H1 (cell line): ENCODE measurements around the gene MDM4. TPM values are rescaled to one million over a fixed set of nuclear protein-coding genes. Genes with fewer than 3 reads are reported as not detected.

ENCODE experiments used
- CTCF ChIA-PET: fragments of 300-600 bp; sonication (Branson Sonifier 250); formaldehyde crosslinking; loops from one replicate; lab custom pipeline; 2021; ENCODE audit not compliant: partially characterized antibody; lab: Charles Lee
- POLR2A ChIA-PET: fragments of 300-600 bp; sonication (Branson Sonifier 250); formaldehyde crosslinking; loops from one replicate; lab custom pipeline; 2021; ENCODE audit warnings: inconsistent platforms; ENCODE audit not compliant: partially characterized antibody; lab: Charles Lee
- DNase-seq, 2 experiments: peaks; one replicate each; pipeline versions ENCODE4 v3.0.0 to v3.0.0-alpha.2; 2010 to 2022; ENCODE audit warnings: low spot score in 2 of 2, low read depth in 1 of 2, mixed read lengths in 1 of 2
- FAIRE-seq: peaks from 2 replicates; lab custom pipeline; 2011; peaks lifted over from hg19 to GRCh38; lab: Jason Lieb, UNC
- H2AFZ ChIP-seq: 2 replicates; pipeline ENCODE4 v1.8.1; 2012; ENCODE audit warnings: low read length, inconsistent platforms
- H2AK5ac ChIP-seq: 2 replicates; pipeline ENCODE4 v1.6.1; 2013; ENCODE audit warnings: low read depth, low read length
- H2BK120ac ChIP-seq: replicated peaks from 2 replicates; pipeline ENCODE3; 2013; ENCODE audit warnings: low read depth, low read length, inconsistent platforms
- H2BK12ac ChIP-seq: 2 replicates; pipeline ENCODE4 v1.6.1; 2013; ENCODE audit warnings: low read depth, low read length
- H2BK15ac ChIP-seq: 2 replicates; pipeline ENCODE4 v1.6.1; 2013; ENCODE audit warnings: low read length
- H2BK20ac ChIP-seq: 2 replicates; pipeline ENCODE4 v1.6.1; 2013; ENCODE audit warnings: low read length
- H2BK5ac ChIP-seq: 2 replicates; pipeline ENCODE4 v1.6.1; 2013; ENCODE audit warnings: low read depth, low read length
- H3K14ac ChIP-seq: 2 replicates; pipeline ENCODE4 v1.6.1; 2013; ENCODE audit warnings: inconsistent platforms; ENCODE audit not compliant: insufficient read length
- H3K18ac ChIP-seq: 2 replicates; pipeline ENCODE4 v1.6.1; 2013; ENCODE audit warnings: low read length; ENCODE audit errors: extremely low read depth
- H3K23ac ChIP-seq: 2 replicates; pipeline ENCODE4 v1.6.1; 2013; ENCODE audit warnings: inconsistent platforms; ENCODE audit not compliant: insufficient read length
- H3K23me2 ChIP-seq: 2 replicates; pipeline ENCODE4 v1.6.1; 2013; ENCODE audit warnings: low read depth, low read length
- H3K27ac ChIP-seq: 2 replicates; pipeline ENCODE4 v1.6.1; 2011; ENCODE audit warnings: low read depth, low read length, inconsistent platforms
- H3K27me3 ChIP-seq, 4 experiments: replicated peaks in 1 of 4; 1 replicate in 1 of 4; 2 replicates in 3 of 4; pipeline versions ENCODE4 v1.6.1 to v1.8.1; 2011 to 2013; ENCODE audit warnings: low read length in 3 of 4, mild to moderate bottlenecking in 3 of 4, inconsistent platforms in 2 of 4, mixed read lengths in 2 of 4, moderate library complexity in 1 of 4; ENCODE audit not compliant: control insufficient read depth in 3 of 4, insufficient read depth in 3 of 4; ENCODE audit errors: extremely low read depth in 1 of 4
- H3K36me3 ChIP-seq, 4 experiments: 2 replicates each; pipeline versions ENCODE4 v1.6.1 to v1.8.1; 2011 to 2013; ENCODE audit warnings: mild to moderate bottlenecking in 4 of 4, low read length in 3 of 4, moderate library complexity in 2 of 4, control low read depth in 1 of 4, inconsistent platforms in 1 of 4; ENCODE audit not compliant: insufficient read depth in 4 of 4, control insufficient read depth in 2 of 4
- H3K4ac ChIP-seq: replicated peaks from 2 replicates; pipeline ENCODE3; 2013; ENCODE audit warnings: low read length, low read depth, mixed read lengths, inconsistent platforms; ENCODE audit not compliant: insufficient read length
- H3K4me1 ChIP-seq, 4 experiments: replicated peaks in 1 of 4; 1 replicate in 1 of 4; 2 replicates in 3 of 4; pipeline versions ENCODE4 v1.6.1 to v1.8.1; 2011 to 2013; ENCODE audit warnings: low read length in 3 of 4, inconsistent platforms in 2 of 4, mixed read lengths in 1 of 4; ENCODE audit not compliant: insufficient read depth in 4 of 4, control insufficient read depth in 3 of 4
- H3K4me2 ChIP-seq, 2 experiments: 2 replicates each; pipeline versions ENCODE4 v1.6.1 to v1.8.1; 2011 to 2013; ENCODE audit warnings: low read depth in 2 of 2, low read length in 2 of 2, control low read depth in 1 of 2, inconsistent platforms in 1 of 2, mild to moderate bottlenecking in 1 of 2; ENCODE audit not compliant: insufficient read depth in 1 of 2
- H3K4me3 ChIP-seq, 4 experiments: fragments of 200-600, 300-600 bp in 1 of 4; sonication (generic), shearing (Covaris generic), sonication (Bioruptor Twin) in 1 of 4; 2 replicates each; pipeline versions ENCODE4 v1.5.1 to v1.8.1; 2011 to 2016; ENCODE audit warnings: low read length in 4 of 4, low read depth in 3 of 4, control low read depth in 2 of 4, inconsistent platforms in 2 of 4, mild to moderate bottlenecking in 2 of 4, mixed read lengths in 1 of 4, moderate library complexity in 1 of 4; ENCODE audit not compliant: insufficient read depth in 2 of 4; ENCODE audit errors: extremely low read depth in 1 of 4
- H3K56ac ChIP-seq: replicated peaks from 2 replicates; pipeline ENCODE3; 2013; ENCODE audit warnings: low read depth, mild to moderate bottlenecking, mixed read lengths, low read length, inconsistent platforms; ENCODE audit not compliant: insufficient read length
- H3K79me1 ChIP-seq: 2 replicates; pipeline ENCODE4 v1.6.1; 2013; ENCODE audit warnings: low read depth, low read length, control low read depth
- H3K79me2 ChIP-seq, 2 experiments: 2 replicates each; pipeline versions ENCODE4 v1.6.1 to v1.8.1; 2012 to 2013; ENCODE audit warnings: low read length in 2 of 2, mild to moderate bottlenecking in 2 of 2, inconsistent platforms in 1 of 2; ENCODE audit not compliant: insufficient read depth in 2 of 2, control insufficient read depth in 1 of 2
- H3K9ac ChIP-seq, 4 experiments: replicated peaks in 1 of 4; 1 replicate in 1 of 4; 2 replicates in 3 of 4; pipeline versions ENCODE4 v1.6.1 to v1.8.1; 2011 to 2013; ENCODE audit warnings: low read depth in 3 of 4, low read length in 3 of 4, control low read depth in 2 of 4, mild to moderate bottlenecking in 2 of 4, moderate library complexity in 2 of 4, inconsistent platforms in 1 of 4; ENCODE audit errors: extremely low read depth in 1 of 4
- H3K9me3 ChIP-seq, 2 experiments: 2 replicates each; pipeline versions ENCODE4 v1.6.1 to v1.8.1; 2012 to 2013; ENCODE audit warnings: mild to moderate bottlenecking in 2 of 2, moderate library complexity in 2 of 2, control low read depth in 1 of 2, inconsistent platforms in 1 of 2, low read depth in 1 of 2, low read length in 1 of 2, mixed read lengths in 1 of 2; ENCODE audit not compliant: insufficient read depth in 2 of 2
- H4K20me1 ChIP-seq, 2 experiments: replicated peaks in 1 of 2; 2 replicates each; pipeline versions ENCODE3 to v1.8.1; 2011 to 2013; ENCODE audit warnings: inconsistent platforms in 2 of 2, low read length in 2 of 2, mild to moderate bottlenecking in 1 of 2; ENCODE audit not compliant: insufficient read depth in 2 of 2, control insufficient read depth in 1 of 2
- H4K5ac ChIP-seq: 2 replicates; pipeline ENCODE4 v1.6.1; 2013; ENCODE audit warnings: low read length, low read depth, mixed read lengths, inconsistent platforms; ENCODE audit not compliant: insufficient read length
- H4K8ac ChIP-seq: 2 replicates; pipeline ENCODE4 v1.8.0; 2013; ENCODE audit warnings: mild to moderate bottlenecking, moderate library complexity, low read length, inconsistent platforms; ENCODE audit not compliant: insufficient read depth; ENCODE audit errors: extremely low read depth
- H4K91ac ChIP-seq: replicated peaks from 2 replicates; pipeline ENCODE3; 2013; ENCODE audit warnings: low read length, mixed read lengths, inconsistent platforms; ENCODE audit not compliant: insufficient read length
- ASH2L ChIP-seq: fragments of 200-600, 300-600 bp; sonication (generic); IDR thresholded peaks from one replicate; pipeline ENCODE4 v1.7.1; 2017; ENCODE audit warnings: low read length
- ATF3 ChIP-seq: IDR thresholded peaks from 2 replicates; pipeline ENCODE4 v1.6.1; 2011; ENCODE audit warnings: low read depth, mild to moderate bottlenecking, low read length; ENCODE audit not compliant: insufficient read depth
- CBX5 ChIP-seq: fragments of 300-800, 300-1000 bp; sonication (generic); IDR thresholded peaks from 2 replicates; pipeline ENCODE4 v1.7.1; 2016; ENCODE audit warnings: antibody characterized with exemption, low read length, low read depth
- CHD2 ChIP-seq: IDR thresholded peaks from 2 replicates; pipeline ENCODE4 v1.6.1; 2012; ENCODE audit warnings: low read length, improper control_type of control experiment
- CREB1 ChIP-seq: IDR thresholded peaks from 2 replicates; pipeline ENCODE4 v1.6.1; 2012; ENCODE audit warnings: inconsistent platforms
- HDAC6 ChIP-seq: IDR thresholded peaks from one replicate; pipeline ENCODE4 v1.7.1; 2012; ENCODE audit warnings: low read depth, mild to moderate bottlenecking, inconsistent platforms, low read length, moderate library complexity
- KDM1A ChIP-seq: fragments of 200-600, 300-600 bp; sonication (generic); IDR thresholded peaks from 2 replicates; pipeline ENCODE4 v1.7.1; 2016; ENCODE audit warnings: mild to moderate bottlenecking, low read length, borderline replicate concordance
- KDM5A ChIP-seq: fragments of 200-600 bp; IDR thresholded peaks from 2 replicates; pipeline ENCODE4 v1.7.1; 2012; ENCODE audit warnings: mild to moderate bottlenecking, low read length, inconsistent platforms, mixed read lengths
- NANOG ChIP-seq: IDR thresholded peaks from 2 replicates; pipeline ENCODE4 v1.6.1; 2011; ENCODE audit warnings: low read length, low read depth, mild to moderate bottlenecking, inconsistent platforms; ENCODE audit not compliant: insufficient read depth, poor library complexity, severe bottlenecking
- NRF1 ChIP-seq: IDR thresholded peaks from 2 replicates; pipeline ENCODE4 v1.6.1; 2011; ENCODE audit warnings: mild to moderate bottlenecking, low read depth, low read length, improper control_type of control experiment
- SP4 ChIP-seq: IDR thresholded peaks from 2 replicates; pipeline ENCODE4 v1.6.1; 2012; ENCODE audit warnings: low read length, inconsistent platforms
- TAF1 ChIP-seq: IDR thresholded peaks from 2 replicates; pipeline ENCODE4 v1.6.1; 2011; ENCODE audit warnings: mild to moderate bottlenecking, low read depth, low read length
- USF2 ChIP-seq: IDR thresholded peaks from 2 replicates; pipeline ENCODE4 v1.6.1; 2011; ENCODE audit warnings: low read length, improper control_type of control experiment
- ZNF274 ChIP-seq: IDR thresholded peaks from 2 replicates; pipeline ENCODE4 v1.7.0; 2012; ENCODE audit warnings: low read length, borderline replicate concordance; ENCODE audit errors: extremely low read depth
- WGBS, 2 experiments: shearing (Covaris generic) in 1 of 2; methylation state at CpG; one replicate each; pipeline versions ENCODE4 v1.1.6 to v1.1.7; 2013 to 2015; ENCODE audit warnings: low lambda C conversion rate in 2 of 2, mixed read lengths in 2 of 2, inconsistent platforms in 1 of 2, low coverage in 1 of 2, missing lambda C conversion rate in 1 of 2; ENCODE audit not compliant: insufficient replicate concordance in 2 of 2, insufficient coverage in 1 of 2, insufficient read length in 1 of 2; ENCODE audit errors: extremely low coverage in 1 of 2, missing lambda C conversion rate in 1 of 2; 5-methylcytosine and 5-hydroxymethylcytosine counted together
- polyA plus RNA-seq, 7 experiments: library from polyadenylated mRNA; depleted of rRNA in 3 of 7; stranded (reverse) in 5 of 7; unstranded in 2 of 7; fragments of >200 nt in 5 of 7; fragments of 200-250 nt in 2 of 7; gene quantifications; 1 replicate in 5 of 7; 2 replicates in 1 of 7; 4 replicates in 1 of 7; pipeline versions ENCODE4 v1.2.1 to v1.2.3, GENCODE V29; 2011 to 2013; ENCODE audit warnings: missing spikeins in 2 of 7, mixed read lengths in 2 of 7
- total RNA-seq: library from RNA; stranded (reverse); fragmentation: NEBNext Ultra II Directional; extraction: Animal tissue kit (Norgen Biotek cat#: 25700); gene quantifications from 2 replicates; pipeline ENCODE4 v1.2.1, GENCODE V29; 2021

The MDM4 gene
- total and polyA plus RNA-seq, 2 of the 8 experiments (the other 6 are each of a cell fraction or from before 2014, with no cell fraction given) = 10.8 to 84.9 TPM

- Histone ChIP-seq H4K20me1 (no peaks in the 10 kb centered on the region), H2BK15ac (no peak overlapping the region)
- no peak for DNase-seq
- TF ChIP-seq TAF1 (no peak), ZNF274 (no peak), ASH2L (no peak), ATF3 (no peak), USF2 (no peak), CHD2 (no peak), HDAC6 (no peak), SP4 (no peak), KDM1A (no peak), KDM5A (no peak), CBX5 (no peak), CREB1 (no peak), NANOG (no peak), NRF1 (no peak)
Observed at GRCh38 chr1:204549313-204549712, 33.1 kb downstream of the MDM4 start.

More at GRCh38 chr1:204549313-204549712, 33.1 kb downstream of the MDM4 start:
- Histone ChIP-seq H3K4me2 (no peak overlapping the region), H3K4me3 (no peak overlapping the region), H3K9ac (no peak overlapping the region), H2AK5ac (no peak overlapping the region), H3K56ac (no peak overlapping the region), H3K23me2 (no peaks in the 10 kb centered on the region), H3K18ac (no peak overlapping the region), H4K5ac (no peak overlapping the region), H3K9me3 (no peaks in the 10 kb centered on the region), H3K36me3 (peaks cover 11 to 70% (median 52%) of the 10 kb centered on the region in 4 experiments), H4K91ac (no peak overlapping the region), H2BK20ac (no peak overlapping the region), H2BK12ac (no peak overlapping the region), H3K4me1 (no peaks in the 10 kb centered on the region), H4K8ac (no peak overlapping the region), H2AFZ (no peak overlapping the region), H3K14ac (no peak overlapping the region), H2BK120ac (no peak overlapping the region), H3K27ac (no peak overlapping the region), H3K79me1 (no peaks in the 10 kb centered on the region), H3K27me3 (no peaks in the 10 kb centered on the region), H3K23ac (no peak overlapping the region), H3K79me2 (peaks cover 0 to 3% of the 10 kb centered on the region in 2 experiments; a peak in 1 of 4 replicates), H3K4ac (no peak overlapping the region), H2BK5ac (no peak overlapping the region)
- no peak for FAIRE-seq
- POLR2A ChIA-PET = interaction anchor here (1.3 kb wide), 1 partner anchor 17 kb away, joined by 3 read pairs; no protein-coding TSS in a partner anchor
- WGBS, 2 experiments = 90% methylated on average over 6 of the region's 6 CpGs; no CpG with 5 or more reads in 1 of the 2 experiments
- CTCF ChIA-PET = interaction anchor here (0.6 to 1.3 kb wide), 3 partner anchors 71 to 257 kb away, joined by 3 to 4 read pairs (median 3); no protein-coding TSS in a partner anchor
